Ramos (cell line): ENCODE measurements around the gene CYP24A1.

Experiments
- in situ Hi-C: fragments of 300-500 bp; cut with MboI; formaldehyde crosslinking; loops from one replicate; pipeline ENCODE4 v1.14.3; 2022; ENCODE audit warnings: low sequenced_read_pairs; ENCODE audit not compliant: unreplicated experiment

Gene CYP24A1

DNA sequence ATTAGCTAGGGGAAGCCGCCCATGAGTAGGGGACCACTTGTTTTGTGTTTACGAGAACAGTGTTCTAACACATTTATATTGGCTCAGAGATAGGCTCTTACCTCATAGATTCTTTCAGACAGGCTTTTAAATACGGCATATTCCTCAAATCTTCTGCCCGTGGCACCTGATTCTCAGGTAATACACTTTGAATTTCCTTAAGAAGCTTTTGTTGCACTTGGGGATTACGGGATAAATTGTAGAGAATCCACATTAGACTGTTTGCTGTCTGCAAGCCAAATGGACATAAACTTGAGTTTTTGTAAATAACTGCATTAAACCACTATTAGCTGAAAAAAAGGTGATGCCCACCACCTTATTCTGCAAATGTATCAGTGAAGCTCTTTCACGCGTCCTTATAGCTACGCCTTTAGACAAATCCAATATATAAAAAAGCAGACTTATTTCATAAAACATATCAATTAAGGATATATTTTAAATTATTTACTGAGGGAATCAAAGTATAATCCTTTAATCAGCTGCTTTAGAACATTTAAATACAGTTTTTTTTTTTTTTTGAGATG, 14.8 kb downstream of the CYP24A1 start:
- in situ Hi-C loops, result no loop called here

GRCh38 chr20:54158226-54158625, 15.6 kb downstream of the CYP24A1 start:
- in situ Hi-C loops, result no loop called here

DNA sequence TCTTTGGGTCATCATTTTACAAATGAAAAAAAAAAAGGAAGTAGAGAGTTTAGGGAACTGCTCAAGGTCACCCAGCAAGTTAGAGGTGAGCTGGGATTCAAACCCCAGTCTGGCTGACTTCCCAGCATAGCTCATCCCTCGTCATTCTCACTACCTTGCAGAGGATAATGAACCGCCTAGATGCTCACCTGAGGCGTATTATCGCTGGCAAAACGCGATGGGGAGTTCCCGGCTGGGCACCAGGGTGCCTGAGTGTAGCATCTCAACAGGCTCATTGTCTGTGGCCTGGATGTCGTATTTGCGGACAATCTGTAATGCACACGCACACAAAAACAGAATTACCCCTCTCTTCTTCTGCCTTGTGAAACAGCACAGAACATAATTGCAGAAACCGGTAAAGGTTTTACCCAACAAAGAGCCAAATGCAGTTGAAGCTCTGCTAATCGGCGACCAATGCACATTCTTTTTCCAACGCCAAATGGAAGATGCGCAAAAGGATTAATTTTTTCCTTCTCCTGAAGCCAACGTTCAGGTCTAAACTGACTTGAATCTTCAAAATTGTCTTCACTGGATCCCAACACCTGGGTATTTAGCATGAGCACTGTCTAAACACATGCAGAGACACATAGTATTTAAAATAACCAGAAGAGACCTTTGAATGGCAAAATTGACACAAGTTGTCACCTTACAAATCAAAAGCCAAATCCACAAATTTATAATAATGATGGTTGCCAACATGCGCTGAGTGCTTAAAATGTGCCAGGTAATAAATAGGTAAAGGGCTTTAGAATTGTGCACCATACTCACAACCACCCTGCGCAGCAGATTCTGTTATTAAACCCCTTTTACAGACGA, 16.6 kb downstream of the CYP24A1 start:
- in situ Hi-C loops, result no loop called here

DNA sequence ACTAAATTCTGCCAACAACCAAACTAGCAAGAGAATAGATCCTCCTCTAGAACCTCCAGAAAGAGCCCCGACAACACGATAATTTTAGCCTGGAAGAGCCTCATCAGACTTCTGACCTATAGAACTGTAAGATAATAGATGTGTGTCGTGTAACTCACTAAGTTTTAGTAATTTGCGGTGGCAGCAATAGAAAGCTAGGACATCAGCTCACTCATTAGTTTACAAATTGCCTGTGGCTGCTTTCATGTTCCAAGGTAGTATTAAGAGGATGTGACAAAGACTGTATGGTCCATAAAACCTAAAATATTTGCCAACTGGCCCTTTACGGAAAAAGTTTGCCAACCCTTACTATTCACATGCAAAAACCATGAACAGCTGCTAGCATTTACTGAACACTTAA, 17.3 kb downstream of the CYP24A1 start:
- in situ Hi-C loops, result no loop called here

- in situ Hi-C loops, result no loop called here
These were observed 18.0 kb downstream of the CYP24A1 start for GRCh38 chr20:54155736-54156317.

DNA sequence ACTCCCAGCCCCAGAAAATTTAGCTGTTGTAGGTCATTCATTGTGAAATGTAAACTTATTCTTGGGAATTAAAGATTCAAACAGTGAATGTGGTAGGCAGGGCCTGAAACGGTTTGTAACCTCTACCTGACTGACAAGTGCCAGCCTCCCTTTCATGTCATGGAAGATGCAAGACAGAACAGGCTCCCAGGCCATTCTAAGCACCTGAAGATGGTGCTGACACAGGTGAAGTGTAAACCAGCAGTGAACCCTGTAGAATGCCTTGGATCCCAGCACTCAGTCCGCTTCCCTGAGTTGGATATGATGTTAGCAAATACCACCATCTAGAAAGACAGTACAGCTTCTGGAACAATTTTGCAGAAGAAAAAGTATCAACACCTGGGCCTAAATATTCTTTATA, 19.3 kb downstream of the CYP24A1 start:
- in situ Hi-C loops, result no loop called here

DNA sequence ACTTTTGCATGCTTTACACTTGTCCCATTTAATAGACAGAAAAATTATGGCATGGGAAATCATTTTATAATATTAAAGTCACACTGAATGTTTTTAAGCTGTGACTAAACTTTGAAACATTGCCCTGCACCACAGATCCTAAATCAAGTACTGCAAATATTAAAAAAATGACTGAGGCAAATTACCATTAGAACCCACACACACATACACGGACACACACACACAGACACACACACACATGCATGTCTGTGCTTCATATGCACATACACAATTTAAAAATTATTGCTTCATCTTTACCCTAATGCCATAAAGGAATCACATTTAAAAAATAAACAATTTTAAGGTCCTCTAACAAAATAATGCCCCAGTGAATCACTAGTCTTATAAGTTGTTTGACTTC, 19.9 kb downstream of the CYP24A1 start:
- in situ Hi-C loops, result no loop called here

DNA sequence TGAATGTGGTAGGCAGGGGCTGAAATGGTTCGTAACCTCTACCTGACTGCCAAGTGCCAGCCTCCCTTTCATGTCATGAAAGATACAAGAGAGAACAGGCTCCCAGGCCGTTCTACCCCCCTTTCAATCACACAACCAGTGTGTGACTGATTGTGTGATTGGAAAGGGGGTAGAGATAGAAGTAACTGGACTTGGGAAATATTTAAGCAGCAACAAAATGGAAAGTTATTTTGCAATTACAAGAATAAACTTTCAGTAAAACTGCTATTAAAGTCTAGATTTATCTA, 20.8 kb downstream of the CYP24A1 start:
- in situ Hi-C loops, result no loop called here

GRCh38 chr20:54152227-54153040, 21.4 kb downstream of the CYP24A1 start:
- in situ Hi-C loops, result no loop called here

DNA sequence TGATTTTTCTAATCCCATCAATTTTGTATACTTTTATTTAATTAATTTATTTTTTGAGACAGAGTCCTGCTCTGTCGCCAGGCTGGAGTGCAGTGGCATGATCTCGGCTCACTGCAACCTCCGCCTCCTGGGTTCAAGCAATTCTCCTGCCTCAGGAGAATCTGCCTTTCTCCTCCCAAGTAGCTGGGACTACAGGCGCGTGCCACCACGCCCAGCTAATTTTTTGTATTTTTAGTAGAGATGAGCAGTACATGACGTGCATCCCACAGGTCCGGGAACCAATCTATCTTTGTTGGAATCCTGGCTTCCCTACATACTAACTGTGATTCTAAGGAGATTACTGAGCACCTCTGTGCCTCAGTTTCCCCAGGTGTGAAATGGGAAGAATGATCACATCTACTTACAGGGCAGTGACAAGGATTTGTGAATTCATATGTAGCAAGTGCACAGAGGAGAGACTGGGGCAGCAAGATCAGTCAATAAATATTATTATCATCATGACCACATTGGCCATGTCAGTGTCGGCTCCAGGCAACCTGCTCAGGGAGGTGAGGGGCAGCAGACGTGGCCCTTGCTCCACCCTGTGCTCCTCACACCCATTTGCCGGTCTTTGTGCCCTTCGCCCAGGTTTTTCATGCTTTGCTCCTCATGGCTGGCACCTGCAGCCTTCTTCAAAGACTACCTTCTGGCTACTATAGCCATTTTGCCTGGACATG, 22.1 kb downstream of the CYP24A1 start:
- in situ Hi-C loops, result no loop called here

DNA sequence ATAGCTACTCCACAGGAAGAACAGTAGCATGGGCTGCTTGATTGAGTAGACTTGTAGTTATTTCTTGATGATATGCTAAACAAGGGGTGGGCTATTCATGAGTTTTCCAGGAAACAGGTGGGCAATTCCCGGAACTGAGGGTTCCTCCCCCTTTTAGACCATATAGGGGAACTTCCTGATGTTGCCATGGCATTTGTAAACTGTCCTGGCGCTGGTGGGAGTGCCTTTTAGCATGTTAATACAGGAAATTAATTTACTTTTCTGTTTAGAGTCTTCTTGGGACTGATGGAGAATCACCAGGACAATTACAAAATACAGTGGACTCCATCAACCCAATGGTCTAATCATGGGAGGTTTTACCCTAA, 22.7 kb downstream of the CYP24A1 start:
- in situ Hi-C loops, result no loop called here

DNA sequence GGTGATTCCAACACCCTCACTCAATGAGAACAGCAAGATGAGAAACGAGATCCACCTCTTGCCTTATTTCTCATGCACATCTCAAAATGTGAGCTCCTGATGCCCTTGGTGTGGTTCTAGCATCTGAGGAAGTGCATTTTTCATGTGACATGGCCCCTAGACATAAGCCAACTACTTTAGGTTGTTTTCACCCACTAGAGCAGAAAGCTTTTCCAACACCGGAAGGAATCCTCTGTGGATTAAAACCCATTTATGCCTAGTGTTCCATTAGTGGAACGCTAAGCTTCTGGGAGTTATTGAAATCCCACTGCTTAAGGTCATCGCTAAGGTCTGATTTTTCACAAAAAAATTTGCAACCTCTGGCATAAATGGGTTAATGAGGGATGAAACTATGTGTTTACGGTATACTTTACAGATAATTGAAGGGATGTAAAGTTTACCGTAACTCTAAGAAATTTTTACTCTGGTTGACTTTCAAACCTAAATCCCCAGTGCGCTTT, 24.0 kb downstream of the CYP24A1 start:
- in situ Hi-C loops, result no loop called here

DNA sequence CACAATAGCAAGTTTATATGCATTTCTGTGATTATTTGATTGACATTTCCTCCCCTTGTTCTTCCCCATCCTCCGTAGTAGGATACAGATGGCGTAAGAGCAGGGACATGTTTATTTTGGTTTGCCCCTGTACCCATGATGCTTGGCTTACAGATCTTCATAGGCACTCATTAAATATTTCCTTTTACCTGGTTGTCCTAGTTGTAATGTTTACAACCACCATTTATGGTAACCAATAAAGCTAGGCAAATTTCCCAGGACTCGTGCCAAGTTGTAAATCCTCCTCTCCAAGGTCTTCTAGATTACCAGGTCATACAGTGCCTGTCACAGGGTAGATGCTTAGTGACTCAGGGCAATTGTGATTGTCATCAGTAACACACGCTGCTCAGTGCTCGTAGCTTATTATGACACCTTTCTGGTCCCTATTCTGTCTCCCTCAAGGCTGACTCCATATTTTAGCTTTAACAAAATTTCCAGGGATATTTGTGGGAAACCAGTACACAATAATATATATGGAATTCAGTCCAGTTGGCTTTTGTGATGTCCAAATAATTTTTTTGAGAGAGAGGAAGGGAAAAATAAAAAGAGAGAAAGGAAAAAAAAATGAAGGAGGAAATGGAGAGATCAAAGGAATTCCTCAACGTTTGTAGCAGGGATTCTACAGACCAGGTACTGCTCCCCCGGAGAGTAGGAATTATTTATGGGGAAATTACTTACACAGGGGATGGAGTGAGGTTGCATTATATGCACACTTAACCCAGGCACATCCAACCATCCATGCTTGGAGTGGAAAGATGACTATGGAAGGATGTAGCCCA, 24.6 kb downstream of the CYP24A1 start:
- in situ Hi-C loops, result no loop called here

DNA sequence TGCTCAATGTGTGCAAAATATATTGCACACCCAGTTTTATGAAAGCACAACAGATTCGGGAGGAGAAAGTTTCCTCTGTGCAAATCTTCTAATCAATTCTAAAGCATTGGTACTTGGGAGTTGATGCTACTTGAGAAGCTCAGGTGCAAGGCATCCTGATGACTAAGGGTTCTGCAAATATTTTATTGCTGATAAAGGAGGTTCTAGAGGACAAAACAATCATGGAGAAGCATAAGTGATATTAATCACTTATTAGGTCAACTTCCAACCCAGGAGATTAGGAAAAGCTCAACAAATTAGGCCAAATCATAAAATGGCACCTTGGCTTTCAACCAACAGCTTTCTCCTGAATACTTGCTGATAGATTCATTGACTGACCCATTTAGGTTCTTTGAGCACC, 27.1 kb downstream of the CYP24A1 start:
- in situ Hi-C loops, result no loop called here

DNA sequence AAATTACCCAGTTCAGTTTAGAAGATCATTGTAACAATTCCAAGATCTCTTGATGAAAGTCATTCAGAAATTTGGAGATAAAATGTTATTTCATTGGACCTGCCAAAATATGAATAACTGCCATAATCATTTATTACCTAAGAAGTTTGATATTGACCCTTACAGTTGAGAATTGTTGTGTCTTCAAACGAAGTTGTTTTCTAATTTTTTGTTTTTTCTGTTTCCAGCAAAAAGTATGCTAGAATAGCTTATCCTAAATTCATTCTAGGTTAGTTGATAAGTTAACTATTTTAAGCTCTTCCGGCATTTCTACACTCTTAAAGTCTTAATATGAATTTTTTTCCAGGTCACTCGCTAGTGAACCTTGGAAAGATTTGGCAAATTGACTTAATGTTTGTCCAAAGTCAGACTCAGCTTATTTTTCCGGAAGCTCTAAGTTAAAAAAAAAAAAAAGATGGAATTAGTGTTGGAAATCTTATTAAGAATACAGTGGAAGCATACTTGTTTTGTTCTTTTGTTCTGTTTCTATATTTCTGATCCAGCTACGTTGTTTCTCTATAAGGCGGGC, 28.9 kb downstream of the CYP24A1 start:
- in situ Hi-C loops, result no loop called here

GRCh38 chr20:54140927-54141566, 32.7 kb downstream of the CYP24A1 start:
- in situ Hi-C loops, result no loop called here

- in situ Hi-C loops, result no loop called here
These were observed 33.3 kb downstream of the CYP24A1 start for GRCh38 chr20:54140486-54140885.

DNA sequence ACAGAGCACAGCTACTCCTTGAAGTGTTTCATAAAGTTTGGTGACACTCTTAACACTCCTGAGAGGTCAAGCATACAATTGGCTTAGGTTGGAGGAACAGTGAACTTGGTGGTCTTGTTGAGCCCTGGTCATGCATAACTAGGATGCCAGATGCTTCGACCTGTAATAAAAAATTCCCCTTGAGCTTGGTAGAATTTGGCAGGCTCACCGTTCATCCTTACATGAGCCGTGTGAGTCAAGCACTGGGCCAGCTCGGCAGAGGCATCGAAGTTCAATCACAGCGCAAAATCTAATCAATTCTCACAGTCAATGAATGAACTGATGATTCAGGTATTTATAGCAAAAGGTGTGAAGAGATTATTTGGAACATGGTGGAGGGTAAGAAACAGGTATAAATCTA, 33.7 kb downstream of the CYP24A1 start:
- in situ Hi-C loops, result no loop called here

DNA sequence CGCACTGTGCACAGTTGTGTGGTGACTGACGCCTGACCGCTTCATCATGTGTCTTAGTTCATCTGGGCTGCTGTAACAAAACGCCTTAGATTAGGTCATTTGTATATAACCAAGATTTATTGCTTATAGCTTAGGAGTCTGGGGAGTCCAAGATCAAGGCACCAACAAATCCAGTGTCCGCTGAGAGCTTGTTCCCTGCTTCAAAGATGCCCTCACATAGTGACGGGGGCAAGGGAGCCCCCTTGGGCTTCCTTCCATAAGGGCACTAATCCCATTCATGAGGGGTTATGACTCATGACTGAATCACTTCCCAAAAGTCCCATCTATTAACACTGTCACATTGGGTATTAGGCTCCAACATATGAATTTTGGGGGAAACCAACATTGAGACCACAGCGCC, 34.6 kb downstream of the CYP24A1 start:
- in situ Hi-C loops, result no loop called here
